GM15510 (cell line): ENCODE results near the gene PSMA7.

Experiments
- POLR2A ChIP-seq: IDR thresholded peaks from 3 replicates; pipeline ENCODE4 v1.6.1; 2011; ENCODE audit warnings: borderline replicate concordance; ENCODE audit not compliant: insufficient read length; ENCODE audit errors: extremely low read depth

PSMA7 gene

GRCh38 chr20:62151835-62152364 lies 8.7 kb upstream of the PSMA7 start:
- no peak for TF ChIP-seq POLR2A

GRCh38 chr20:62151225-62151624 lies 8.0 kb upstream of the PSMA7 start:
- no peak for TF ChIP-seq POLR2A

DNA sequence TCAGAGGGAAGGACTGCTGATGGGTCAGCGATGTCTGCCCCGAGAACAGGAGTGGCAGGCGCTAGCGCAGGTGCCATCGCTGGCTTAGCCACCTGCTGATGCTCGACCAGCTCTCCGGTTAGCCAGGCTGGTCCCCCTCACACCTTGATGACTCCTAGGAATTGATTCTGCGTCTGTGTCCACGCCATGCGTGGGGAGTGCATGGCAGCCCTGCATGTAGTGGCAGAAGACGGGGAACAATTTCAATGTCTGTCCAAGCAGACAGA lies 7.0 kb upstream of the PSMA7 start:
- no peak for TF ChIP-seq POLR2A

- TF ChIP-seq POLR2A, result no peak
Observed at GRCh38 chr20:62149532-62150309, 6.5 kb upstream of the PSMA7 start.

GRCh38 chr20:62148908-62149314 lies 5.7 kb upstream of the PSMA7 start:
- no peak for TF ChIP-seq POLR2A

DNA sequence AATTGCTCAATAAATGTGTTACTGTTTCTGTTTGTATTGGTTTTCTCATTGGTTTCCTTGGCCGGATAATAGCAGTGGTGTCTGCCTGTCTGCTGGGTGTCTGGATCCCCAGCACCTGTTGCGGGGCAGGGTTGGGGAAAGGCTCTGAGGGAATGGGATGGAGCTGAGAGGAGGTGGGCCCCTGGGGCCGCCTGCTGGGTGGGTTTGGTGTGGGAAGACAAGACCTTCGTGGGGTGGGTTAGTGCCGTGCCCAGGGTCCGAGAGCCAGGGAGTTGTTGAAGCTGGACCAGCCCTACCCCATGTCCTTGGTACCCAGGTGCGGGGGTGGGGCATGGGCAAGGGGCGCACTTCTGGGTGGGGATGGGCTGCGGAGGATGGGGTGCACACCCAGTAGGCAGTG lies 4.3 kb upstream of the PSMA7 start:
- TF ChIP-seq POLR2A, result no peak

DNA sequence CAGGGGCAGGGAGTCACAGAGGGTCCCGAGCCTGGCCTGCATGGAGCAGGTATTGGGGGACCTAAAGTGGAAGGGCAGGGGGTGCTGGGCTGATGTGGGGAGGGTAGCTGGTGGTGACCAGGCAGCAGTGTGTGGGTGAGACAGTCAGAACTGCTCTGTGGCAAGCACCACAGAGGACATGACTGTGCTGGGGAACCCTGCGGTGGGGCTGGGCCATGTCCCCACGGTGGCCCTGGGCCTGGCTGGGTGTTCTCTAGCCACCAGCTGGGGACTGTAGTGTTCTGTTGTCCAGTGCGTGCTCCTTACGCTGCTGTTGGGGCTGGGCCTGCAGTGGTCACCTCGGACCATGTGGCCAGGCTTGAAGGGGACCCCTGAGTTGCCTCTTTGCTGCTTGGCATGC lies 3.9 kb upstream of the PSMA7 start:
- no peak for TF ChIP-seq POLR2A

- no peak for TF ChIP-seq POLR2A
Observed at GRCh38 chr20:62146019-62146755, 3.0 kb upstream of the PSMA7 start.

DNA sequence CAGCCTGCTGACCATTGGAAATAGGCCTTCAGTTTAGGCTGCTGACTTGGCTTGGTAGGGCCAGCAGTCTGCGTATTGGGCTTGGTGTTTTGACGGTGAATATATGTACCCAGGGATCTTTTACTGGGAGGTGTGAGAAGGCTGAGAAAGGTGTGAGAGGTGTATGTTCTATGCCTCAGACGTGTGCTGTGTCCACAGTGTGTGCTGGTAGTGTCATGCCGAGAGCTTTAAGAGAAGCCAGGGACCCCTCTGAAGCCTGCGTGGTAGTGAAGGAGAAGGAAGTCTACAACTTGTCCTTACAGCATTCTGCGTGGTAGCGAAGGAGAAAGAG lies 2.5 kb upstream of the PSMA7 start:
- TF ChIP-seq POLR2A, result no peak

DNA sequence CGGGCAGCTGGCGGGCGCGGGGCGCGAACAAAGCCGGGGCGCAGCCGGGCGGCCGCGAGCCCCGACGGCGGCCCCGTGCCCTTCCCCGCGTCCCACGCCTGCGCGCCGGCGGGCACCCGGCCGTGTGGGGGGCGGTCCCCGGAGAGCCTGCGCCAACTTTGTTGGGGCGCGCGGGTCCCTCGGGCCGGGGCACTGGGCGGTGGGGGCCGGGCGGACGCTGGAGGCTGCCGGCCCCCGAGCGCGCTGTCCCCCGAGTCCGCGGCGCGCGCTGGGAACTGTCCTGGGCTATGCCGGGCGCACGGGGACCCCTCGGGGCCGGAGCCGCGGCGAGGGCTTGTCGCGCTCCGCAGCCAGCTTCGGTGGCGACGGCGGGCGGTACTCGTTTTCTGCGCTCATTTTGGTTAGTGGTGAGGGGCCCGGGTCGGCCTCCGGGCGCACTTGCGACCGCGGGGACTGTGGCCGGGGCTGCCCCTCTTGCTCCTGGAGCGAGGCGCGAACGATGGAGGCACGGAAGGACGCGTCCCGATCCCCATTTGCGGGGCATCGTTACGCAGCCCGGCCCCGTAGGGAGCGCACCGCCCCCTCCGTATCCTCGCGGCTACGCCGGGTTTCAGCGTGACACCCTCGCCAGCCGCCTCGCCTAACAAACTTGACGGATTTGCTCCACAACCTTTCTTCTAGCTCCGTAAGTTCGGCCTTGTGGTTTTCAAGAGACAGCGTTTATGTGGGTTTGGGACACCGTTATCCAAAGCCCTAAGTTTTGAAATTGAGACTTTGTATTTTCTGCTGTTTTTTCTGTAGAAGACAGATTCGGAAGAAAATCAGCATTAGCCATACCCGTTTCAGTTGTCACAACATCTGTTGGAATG lies 997 bp upstream of the PSMA7 start:
- no peak for TF ChIP-seq POLR2A

GRCh38 chr20:62142252-62143080 lies 728 bp downstream of the PSMA7 start:
- TF ChIP-seq POLR2A, result no peak

- TF ChIP-seq POLR2A, result no peak
Observed at GRCh38 chr20:62141397-62142251, 1.6 kb downstream of the PSMA7 start.

GRCh38 chr20:62141043-62141396 lies 2.2 kb downstream of the PSMA7 start:
- no peak for TF ChIP-seq POLR2A

GRCh38 chr20:62139636-62140035 lies 3.6 kb downstream of the PSMA7 start:
- no peak for TF ChIP-seq POLR2A
